SW 1271 (cell line): ENCODE measurements around the gene UQCRHL.
"Not testable (repeated sequence)": the region's sequence is repeated elsewhere in the genome, so short reads cannot be mapped to it uniquely, and the experiment has no call there.

Experiments used
- DNase-seq, 2 experiments: peaks; one replicate each; lab custom pipeline; 2025; lab: John Stamatoyannopoulos, UW

The UQCRHL gene

GRCh38 chr1:15807549-15807948, at the start of gene UQCRHL:
Gene UQCRHL, minus strand, starts transcription at chr1:15807649. Its CDS starts 0 bp downstream, at chr1:15807649.
- DNase-seq = not testable (repeated sequence)

GRCh38 chr1:15856888-15857287, 49.4 kb upstream of the UQCRHL start:
- no peak for DNase-seq

- DNase-seq = no peak
Measured at GRCh38 chr1:15852828-15853302, 45.4 kb upstream of the UQCRHL start.

GRCh38 chr1:15852036-15852827, 44.8 kb upstream of the UQCRHL start:
- DNase-seq = no peak

- DNase-seq = no peak
Measured at GRCh38 chr1:15851210-15852035, 44.0 kb upstream of the UQCRHL start.

- DNase-seq = no peak
Measured at GRCh38 chr1:15850471-15851001, 43.1 kb upstream of the UQCRHL start.

- peak; percentile 8 to 71 for DNase-seq
Measured at GRCh38 chr1:15849775-15850324, 42.4 kb upstream of the UQCRHL start.

- DNase-seq = peak; percentile 25 to 67
Measured at GRCh38 chr1:15848929-15849774, 41.7 kb upstream of the UQCRHL start.

- DNase-seq = no peak
Measured at GRCh38 chr1:15848143-15848928, 40.9 kb upstream of the UQCRHL start.

GRCh38 chr1:15847893-15848142, 40.4 kb upstream of the UQCRHL start:
- DNase-seq = no peak

- DNase-seq = peak; percentile 76 to 87
Measured at GRCh38 chr1:15847100-15847892, 39.8 kb upstream of the UQCRHL start, which contains the start of gene SPEN. Gene SPEN, plus strand, starts transcription at chr1:15847707. Its CDS starts 361 bp downstream, at chr1:15848068.

- DNase-seq = not testable (repeated sequence)
Measured at GRCh38 chr1:15846056-15846455, 38.6 kb upstream of the UQCRHL start.

GRCh38 chr1:15843826-15844572, 36.5 kb upstream of the UQCRHL start:
- no peak for DNase-seq

- DNase-seq = no peak
Measured at GRCh38 chr1:15838721-15839120, 31.3 kb upstream of the UQCRHL start.

GRCh38 chr1:15837931-15838330, 30.5 kb upstream of the UQCRHL start:
- DNase-seq = no peak

- no peak for DNase-seq
Measured at GRCh38 chr1:15836772-15837669, 29.6 kb upstream of the UQCRHL start.

GRCh38 chr1:15836511-15836771, 29.0 kb upstream of the UQCRHL start:
- DNase-seq = not testable (repeated sequence)

GRCh38 chr1:15835741-15836510, 28.5 kb upstream of the UQCRHL start:
- DNase-seq = peak; percentile 82 to 95
